Liver (tissue), 9 donors: Measurements from ENCODE around the gene IER2. TPM values are rescaled to one million over a fixed set of nuclear protein-coding genes. Genes with fewer than 3 reads are reported as not detected.

Experiments
- DNase-seq: peaks from one replicate; pipeline ENCODE4 v3.0.0-alpha.2; 2017; ENCODE audit warnings: low spot score
- H3K27ac ChIP-seq, 2 donors: one replicate each; pipeline ENCODE4 v1.7.0; 2013; ENCODE audit warnings: inconsistent platforms in 2 of 2, low read length in 2 of 2, control low read depth in 1 of 2, low read depth in 1 of 2, mild to moderate bottlenecking in 1 of 2
- H3K27me3 ChIP-seq, 4 donors: one replicate each; pipeline versions ENCODE4 v1.6.1 to v1.7.0; 2013; ENCODE audit warnings: low read length in 3 of 4, inconsistent platforms in 1 of 4, mild to moderate bottlenecking in 1 of 4, moderate library complexity in 1 of 4; ENCODE audit not compliant: control insufficient read depth in 4 of 4, insufficient read depth in 4 of 4
- H3K36me3 ChIP-seq, 4 donors: one replicate each; pipeline versions ENCODE4 v1.6.1 to v1.7.0; 2013; ENCODE audit warnings: low read length in 3 of 4, mild to moderate bottlenecking in 3 of 4, low read depth in 1 of 4, moderate library complexity in 1 of 4; ENCODE audit not compliant: control insufficient read depth in 4 of 4, insufficient read depth in 3 of 4
- H3K4me1 ChIP-seq, 4 donors: one replicate each; pipeline versions ENCODE4 v1.6.1 to v1.7.0; 2013; ENCODE audit warnings: low read length in 3 of 4, mild to moderate bottlenecking in 3 of 4, moderate library complexity in 1 of 4; ENCODE audit not compliant: control insufficient read depth in 4 of 4, insufficient read depth in 4 of 4
- H3K4me3 ChIP-seq, 3 donors: one replicate each; pipeline versions ENCODE4 v1.6.1 to v1.7.0; 2013; ENCODE audit warnings: low read length in 3 of 3, control low read depth in 1 of 3, low read depth in 1 of 3, mild to moderate bottlenecking in 1 of 3
- H3K9ac ChIP-seq, 2 donors: one replicate each; pipeline ENCODE4 v1.7.0; 2013; ENCODE audit warnings: low read length in 2 of 2, mild to moderate bottlenecking in 2 of 2, moderate library complexity in 2 of 2, control low read depth in 1 of 2, low read depth in 1 of 2
- H3K9me3 ChIP-seq, 4 donors: one replicate each; pipeline versions ENCODE4 v1.6.1 to v1.7.0; 2013; ENCODE audit warnings: low read length in 3 of 4; ENCODE audit not compliant: control insufficient read depth in 4 of 4
- CTCF ChIP-seq: fragments of 150-350 bp; IDR thresholded peaks from 2 replicates; pipeline ENCODE4 v1.5.1; 2017; ENCODE audit warnings: improper control_type of control experiment, low read depth, low read length; ENCODE audit not compliant: missing input control
- FOXA2 ChIP-seq: IDR thresholded peaks from 2 replicates; pipeline ENCODE4 v1.6.1; 2016; ENCODE audit warnings: antibody characterized with exemption
- HNF4G ChIP-seq: IDR thresholded peaks from 2 replicates; pipeline ENCODE4 v1.6.1; 2016; ENCODE audit warnings: antibody characterized with exemption
- JUND ChIP-seq, 2 donors: IDR thresholded peaks; 2 replicates each; pipeline ENCODE4 v1.6.1; 2016; ENCODE audit warnings: antibody characterized with exemption in 2 of 2
- MAX ChIP-seq: IDR thresholded peaks from 2 replicates; pipeline ENCODE4 v1.6.1; 2016; ENCODE audit warnings: antibody characterized with exemption
- NR2F2 ChIP-seq: IDR thresholded peaks from 2 replicates; pipeline ENCODE4 v1.6.1; 2016; ENCODE audit warnings: antibody characterized with exemption
- RAD21 ChIP-seq, 2 donors: IDR thresholded peaks; 2 replicates each; pipeline ENCODE4 v1.6.1; 2016; ENCODE audit warnings: antibody characterized with exemption in 2 of 2, mild to moderate bottlenecking in 2 of 2
- SP1 ChIP-seq: IDR thresholded peaks from 2 replicates; pipeline ENCODE4 v1.6.1; 2018; ENCODE audit warnings: antibody characterized with exemption, mild to moderate bottlenecking
- YY1 ChIP-seq: IDR thresholded peaks from 2 replicates; pipeline ENCODE4 v1.6.1; 2016; ENCODE audit warnings: antibody characterized with exemption, mild to moderate bottlenecking
- ZBTB33 ChIP-seq: IDR thresholded peaks from 2 replicates; pipeline ENCODE4 v1.6.1; 2016; ENCODE audit warnings: antibody characterized with exemption
- WGBS: extraction: QIAGEN DNeasy Blood & Tissue Kit; methylation state at CpG from one replicate; pipeline ENCODE4 v1.1.7; 2013; 5-methylcytosine and 5-hydroxymethylcytosine counted together
- polyA plus RNA-seq, 2 donors: library from polyadenylated mRNA; stranded (reverse) in 1 of 2; unstranded in 1 of 2; fragments of 200-250 nt in 1 of 2; fragments of >200 nt in 1 of 2; fragmentation: Nextera tagmentation in 1 of 2; extraction: Ambion mirVana in 1 of 2; gene quantifications; one replicate each; pipeline versions ENCODE4 v1.2.1 to v1.2.3, GENCODE V29; 2013 to 2015
- total RNA-seq, 2 donors: library from RNA; depleted of rRNA; stranded (reverse); fragments of >200 nt; gene quantifications; one replicate each; pipeline ENCODE4 v1.2.3, GENCODE V29; 2014
- donor health status: healthy.
- donor health status: healthy.
- donor health status: healthy.
- donor health status: healthy.
- donor health status: healthy.

IER2 gene
- total and polyA plus RNA-seq, 4 donors: 11.4 to 38.9 (median 21.9) TPM

- TF ChIP-seq ZBTB33 (no peak), RAD21 (IDR thresholded peaks at IDR 0.05) (no peak), FOXA2 (no peak), MAX (no peak)
Measured at GRCh38 chr19:13102416-13102665, 47.9 kb upstream of the IER2 start (continued).

GRCh38 chr19:13102666-13103580 is 47.3 kb upstream of the IER2 start, which contains the start of gene LYL1:
Gene LYL1, minus strand, starts transcription at chr19:13102858. Its CDS starts 1,687 bp downstream, at chr19:13101171.
- Histone ChIP-seq H3K4me3 (peak within 1 kb of the TSS in 2 of 3 donors; percentile 20 to 36), H3K36me3 (peaks cover 0 to 2% (median under 1%) of the 10 kb centered on the region in 4 donors), H3K9ac (peak within 1 kb of the TSS; percentile 22), H3K9me3 (no peaks in the 10 kb centered on the region), H3K4me1 (peaks cover 5 to 26% (median 14%) of the 10 kb centered on the region in 4 donors), H3K27ac (peak within 1 kb of the TSS; percentile 70 to 85), H3K27me3 (no peaks in the 10 kb centered on the region)
- WGBS: 7% methylated on average over 47 of the region's 47 CpGs
- peak; percentile 93 for DNase-seq
- peak; percentile 90 for TF ChIP-seq NR2F2
- no peak for TF ChIP-seq HNF4G

GRCh38 chr19:13103581-13104359 is 46.4 kb upstream of the IER2 start:
- WGBS: 79% methylated on average over 13 of the region's 13 CpGs
- Histone ChIP-seq H3K27me3 (no peaks in the 10 kb centered on the region), H3K4me3 (no peak overlapping the region), H3K36me3 (peaks cover 0 to 2% (median under 1%) of the 10 kb centered on the region in 4 donors), H3K9ac (no peak overlapping the region), H3K27ac (peak overlapping the region; percentile 70 to 85), H3K4me1 (peaks cover 5 to 23% (median 10%) of the 10 kb centered on the region in 4 donors), H3K9me3 (no peaks in the 10 kb centered on the region)
- DNase-seq: peak; percentile 64
- TF ChIP-seq FOXA2 (no peak), SP1 (no peak), JUND (IDR thresholded peaks at IDR 0.05) (no peak), YY1 (no peak), CTCF (no peak), NR2F2 (no peak), ZBTB33 (no peak)
